RCC 7860 (cell line): ENCODE results near the gene RIPK3.

Experiments
- DNase-seq: peaks from one replicate; pipeline ENCODE4 v3.0.0-alpha.2; 2015; ENCODE audit warnings: low spot score
- FAIRE-seq: peaks from 2 replicates; lab custom pipeline; 2012; peaks lifted over from hg19 to GRCh38; lab: Jason Lieb, UNC

The RIPK3 gene

DNA sequence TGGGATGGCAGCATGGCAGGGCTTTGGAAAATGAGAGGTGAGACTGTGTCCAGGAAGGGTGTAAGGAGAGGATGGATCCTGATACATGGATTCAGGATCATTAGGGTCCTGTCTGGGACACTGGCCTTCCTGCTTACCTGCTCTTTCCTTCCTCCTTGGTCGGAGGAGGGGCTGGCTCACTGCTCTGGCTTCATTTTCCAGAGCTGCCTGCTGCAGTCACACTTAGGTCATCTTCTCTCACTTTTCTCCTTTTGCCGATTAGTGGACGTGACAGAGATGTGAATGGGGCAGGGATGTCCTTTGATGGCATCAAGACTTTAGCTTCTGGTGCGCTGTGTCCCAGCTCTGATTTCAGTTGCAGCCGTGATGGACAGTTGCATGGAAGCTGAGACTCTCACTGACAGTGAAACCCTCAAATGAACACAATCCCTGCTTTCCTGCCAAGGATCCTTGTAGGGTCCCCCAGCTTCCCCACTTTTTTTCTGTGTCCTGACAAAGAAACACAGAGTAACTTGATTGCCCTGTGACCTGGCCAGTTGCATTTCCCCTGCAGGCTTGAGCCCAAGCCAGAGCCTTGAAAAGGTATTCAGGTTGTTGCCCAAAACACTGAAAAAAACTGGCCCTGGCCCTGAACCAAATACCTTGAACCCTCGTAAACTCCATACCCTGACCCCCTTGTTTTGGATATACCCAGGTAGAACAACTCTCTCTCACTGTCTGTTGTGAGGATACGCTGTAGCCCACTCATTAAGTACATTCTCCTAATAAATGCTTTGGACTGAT, 31.3 kb downstream of the RIPK3 start:
- DNase-seq (no peak), FAIRE-seq (no peak)

DNA sequence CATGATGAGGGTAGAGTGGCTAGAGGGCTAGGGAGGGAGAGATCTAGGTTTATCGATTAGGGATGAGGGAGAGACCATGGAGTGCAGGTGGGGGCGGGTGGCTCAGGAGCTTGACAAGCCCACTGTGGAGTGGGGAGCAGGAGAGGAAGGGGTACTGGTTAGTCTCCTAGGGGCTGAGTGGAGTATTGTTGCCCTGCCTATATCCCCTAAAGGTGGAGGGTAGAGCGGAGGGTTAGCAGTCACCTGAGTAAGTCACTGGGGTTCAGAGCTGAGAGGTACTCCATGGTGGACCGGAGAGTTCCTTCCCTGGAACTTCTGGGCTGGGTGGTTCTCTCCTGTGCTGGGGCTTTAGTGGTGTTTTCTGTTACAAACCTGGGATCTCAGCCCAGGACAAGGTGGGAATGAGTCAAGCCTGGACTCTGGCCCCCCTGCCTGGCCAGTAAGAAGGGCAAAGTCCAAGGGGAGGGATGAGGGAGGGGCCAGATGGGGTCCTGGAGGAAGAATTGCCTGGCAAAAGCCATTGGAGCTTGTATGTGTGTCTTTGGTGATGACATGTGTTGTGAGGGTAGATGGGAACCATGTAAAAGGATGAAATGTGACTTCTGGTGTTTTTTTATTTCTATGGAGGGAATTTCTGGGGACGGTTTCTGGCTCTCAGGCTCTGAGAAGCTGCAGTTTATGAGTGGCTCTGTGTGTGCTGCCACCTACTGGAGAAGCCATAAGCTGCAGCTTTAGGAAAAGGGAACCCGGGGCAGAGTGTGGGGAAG, 32.0 kb downstream of the RIPK3 start, which contains the start of gene CIDEB:
Gene CIDEB, minus strand, starts transcription at position 403 of the 767 bp plus-strand sequence. Its CDS starts 119 bp downstream, at position 284.
- DNase-seq (peak; percentile 24), FAIRE-seq (no peak)

DNA sequence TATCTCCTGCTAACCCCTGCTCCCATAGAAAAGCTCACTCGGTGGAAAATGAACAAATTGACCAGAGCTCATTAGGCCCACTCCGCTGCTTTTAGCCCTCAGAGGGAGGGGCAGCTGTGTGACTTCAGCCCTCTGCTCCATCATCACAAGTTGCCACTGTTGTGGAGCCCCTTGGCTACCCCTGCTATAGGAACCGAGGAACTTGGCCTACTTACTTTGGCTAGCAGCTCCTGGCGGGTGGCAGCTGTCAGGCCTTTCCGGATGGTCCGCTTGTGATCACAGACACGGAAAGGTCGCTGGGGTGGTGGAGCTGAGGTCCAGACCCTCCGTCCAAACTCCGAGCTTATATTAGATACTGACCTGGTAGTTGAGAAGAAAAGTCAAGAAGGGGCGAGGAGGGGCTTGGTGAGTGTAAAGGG, 32.6 kb downstream of the RIPK3 start:
- no peak for FAIRE-seq
- no peak for DNase-seq

DNA sequence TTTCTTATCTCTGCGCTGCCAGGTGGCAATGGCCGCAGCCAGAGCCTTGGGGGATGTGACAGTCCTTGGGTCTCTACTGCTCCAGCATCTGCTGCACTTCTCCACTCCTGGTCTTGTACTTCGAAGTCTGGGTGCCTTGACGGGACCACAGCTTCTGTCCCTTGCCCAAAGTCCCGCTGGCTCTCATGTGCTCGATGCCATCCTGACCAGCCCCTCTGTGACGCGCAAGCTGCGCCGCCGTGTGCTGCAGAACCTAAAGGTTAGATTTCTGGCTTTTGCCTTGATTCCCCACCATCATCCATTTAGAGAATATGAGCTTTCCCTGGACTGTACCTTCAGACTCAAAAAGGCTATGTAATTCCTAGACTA, 35.8 kb downstream of the RIPK3 start:
- no peak for DNase-seq
- no peak for FAIRE-seq

DNA sequence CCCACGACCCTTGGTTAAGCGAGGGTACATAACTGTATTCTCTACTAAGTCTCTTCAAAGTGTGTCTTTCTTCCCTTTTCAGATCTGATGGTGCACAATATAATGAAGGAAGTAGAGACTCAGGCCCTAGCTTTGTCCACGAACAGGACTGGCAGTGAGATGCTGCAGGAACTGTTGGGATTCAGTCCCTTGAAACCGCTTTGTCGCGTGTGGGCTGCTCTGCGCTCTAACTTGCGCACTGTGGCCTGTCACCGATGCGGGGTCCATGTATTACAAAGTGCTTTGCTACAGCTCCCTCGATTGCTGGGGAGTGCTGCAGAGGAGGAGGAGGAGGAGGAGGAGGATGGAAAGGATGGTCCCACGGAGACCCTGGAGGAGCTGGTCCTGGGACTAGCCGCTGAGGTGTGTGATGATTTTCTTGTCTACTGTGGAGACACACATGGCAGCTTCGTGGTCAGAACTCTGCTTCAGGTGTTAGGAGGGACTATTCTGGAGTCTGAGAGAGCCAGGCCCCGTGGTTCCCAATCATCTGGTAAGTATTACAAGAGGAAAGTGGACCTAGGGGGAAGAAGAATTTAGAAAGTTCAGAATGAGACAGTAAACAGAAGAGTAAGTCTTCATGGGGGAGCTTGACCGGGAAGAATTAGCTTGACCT, 39.3 kb downstream of the RIPK3 start:
- DNase-seq (no peak), FAIRE-seq (no peak)

DNA sequence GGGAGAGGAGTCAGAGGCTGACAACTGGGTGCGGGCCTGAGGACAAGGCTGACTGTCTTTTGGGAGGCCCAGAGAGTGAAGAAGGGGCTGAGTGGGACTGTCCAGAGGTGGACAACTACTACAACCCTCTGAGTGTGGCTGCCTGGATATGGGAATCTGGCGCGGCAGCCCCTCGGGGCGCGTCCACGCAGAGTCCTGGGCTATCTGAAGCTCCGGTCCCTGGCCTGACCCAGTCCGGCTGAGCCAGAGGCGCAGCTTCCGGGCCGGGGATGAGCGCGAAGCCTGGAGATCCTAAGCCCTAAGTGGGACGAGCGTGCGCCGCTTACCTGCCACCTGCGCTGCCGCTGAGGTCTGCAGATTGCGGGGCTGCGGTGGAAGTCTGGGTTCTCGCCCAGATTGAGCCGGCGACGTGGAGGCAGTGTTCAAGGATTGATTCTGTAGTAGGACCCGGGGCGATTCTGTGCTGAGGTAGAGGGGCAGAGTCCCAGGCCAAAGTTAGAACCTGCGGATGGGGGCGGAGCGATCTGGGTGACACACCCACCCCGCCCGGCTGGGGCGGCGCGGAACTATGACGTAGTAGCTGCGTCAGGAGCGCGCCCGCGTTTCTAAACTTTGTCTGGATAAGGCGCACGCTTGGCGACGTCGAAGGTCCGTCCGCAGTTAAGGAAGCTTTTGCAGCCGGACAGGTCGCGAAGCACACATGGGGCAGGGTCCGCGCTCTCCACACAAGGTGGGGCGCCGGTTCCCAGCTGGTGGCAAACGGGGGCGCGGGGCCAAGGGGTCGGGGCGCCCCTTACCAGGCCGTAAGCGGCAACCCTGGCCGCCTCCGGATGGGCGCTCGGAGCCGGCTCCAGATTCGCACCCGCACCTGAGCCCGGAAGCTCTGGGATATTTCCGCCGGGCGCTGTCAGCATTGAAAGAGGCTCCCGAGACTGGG, 40.3 kb downstream of the RIPK3 start, which contains the start of the genes DHRS1 and NOP9:
Gene DHRS1, minus strand, starts transcription at position 526 of the 937 bp plus-strand sequence. CDS start 674 bp downstream, outside the sequence.
Gene NOP9, plus strand, starts transcription at position 596 of the 937 bp plus-strand sequence. Its CDS starts 105 bp downstream, at position 701.
- no peak for FAIRE-seq

DNA sequence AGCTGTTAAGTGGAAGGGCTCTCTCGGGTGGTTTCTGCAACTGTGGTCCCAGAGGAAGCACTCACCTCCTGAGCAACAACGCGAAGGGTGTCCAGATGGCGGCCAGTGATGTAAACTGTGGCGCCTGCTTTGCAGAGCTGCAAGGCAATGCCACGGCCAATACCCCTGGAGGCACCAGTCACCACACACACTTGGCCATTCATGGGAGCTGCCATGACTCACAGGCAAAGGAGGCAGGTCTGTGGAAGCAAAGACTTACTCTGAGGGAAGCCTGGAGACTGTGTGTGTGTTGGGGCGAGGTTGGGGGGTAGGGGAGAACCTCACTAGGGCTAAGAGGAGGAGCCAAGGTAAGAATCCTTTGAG, 40.9 kb downstream of the RIPK3 start:
- FAIRE-seq (no peak), DNase-seq (peak; percentile 59)

More for the DNA sequence above, 40.3 kb downstream of the RIPK3 start, which contains the start of the genes DHRS1 and NOP9:
- DNase-seq = peak; percentile 46

DNA sequence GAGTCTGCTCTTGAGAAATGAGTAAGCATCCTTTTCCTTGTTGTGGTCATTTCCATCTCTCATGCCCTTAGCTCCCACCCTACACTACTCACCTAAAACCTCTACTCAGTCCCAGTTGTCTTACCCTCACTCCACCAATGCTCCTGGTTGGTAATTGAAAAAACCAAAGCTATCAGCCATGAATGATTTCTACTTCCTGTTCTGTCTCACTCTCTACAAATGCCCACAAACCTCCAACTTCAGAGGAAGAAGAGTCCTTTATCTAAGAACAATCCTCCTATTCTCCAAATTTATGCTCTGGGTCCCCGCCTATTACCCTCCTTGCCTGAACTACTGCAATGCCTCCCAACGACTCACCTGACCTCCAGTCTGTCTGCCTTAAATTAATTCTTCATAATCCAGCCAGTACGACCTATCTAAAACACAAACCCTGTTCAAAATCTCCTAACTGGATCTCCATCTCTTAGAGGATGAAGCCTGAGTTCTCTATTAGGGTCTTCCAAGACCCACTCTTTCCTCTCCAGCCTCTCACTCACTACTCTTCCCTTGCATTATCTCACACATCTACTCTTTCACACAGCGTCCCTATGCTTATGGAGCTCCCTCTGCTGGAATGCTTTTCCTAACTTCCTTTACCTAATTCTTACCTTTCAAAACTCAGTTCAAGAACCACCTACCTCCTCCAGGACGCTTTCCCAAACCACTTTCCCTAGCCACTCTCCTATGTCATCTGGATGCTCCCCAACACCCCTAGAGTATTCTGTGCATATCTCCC, 42.4 kb downstream of the RIPK3 start:
- DNase-seq (peak; percentile 19), FAIRE-seq (no peak)

DNA sequence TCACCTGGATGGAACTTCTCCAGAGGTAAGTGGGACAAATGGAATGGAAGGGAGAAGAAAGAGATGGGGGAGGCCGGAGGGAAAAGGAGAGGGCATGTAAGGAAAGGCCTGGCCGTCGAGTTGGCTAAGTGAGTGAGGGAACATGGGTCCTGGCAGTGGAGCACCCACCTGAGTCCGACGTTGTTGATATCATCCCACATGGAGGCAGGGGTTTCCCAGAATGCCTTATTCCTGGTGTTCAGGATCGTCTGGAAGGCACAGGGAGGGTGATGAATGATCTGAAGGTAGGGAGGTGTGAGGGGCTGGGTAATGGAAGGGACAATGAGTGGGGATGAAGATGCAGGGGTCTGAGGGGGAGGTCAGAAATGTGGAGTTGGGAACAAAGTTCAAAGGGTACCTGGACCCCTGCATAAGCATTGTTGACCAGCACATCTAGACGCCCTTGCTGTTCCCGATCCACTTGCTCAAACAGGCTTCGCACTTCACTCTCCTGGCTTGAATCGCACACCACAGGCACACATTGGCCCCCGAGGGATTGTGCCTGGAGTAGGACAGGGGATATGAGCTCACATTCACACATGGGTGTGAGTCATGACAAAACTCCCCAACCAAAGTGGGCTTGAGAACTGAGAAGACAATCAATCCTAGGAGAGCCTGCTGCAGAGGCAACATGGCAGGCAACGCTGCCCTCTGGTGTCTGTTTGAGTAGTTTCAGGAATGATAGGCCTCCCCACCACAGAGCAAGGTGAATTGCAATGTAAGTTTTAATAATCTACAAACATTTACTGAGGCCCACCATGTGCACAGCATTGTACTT, 43.2 kb downstream of the RIPK3 start:
- no peak for FAIRE-seq
- peak; percentile 70 for DNase-seq

DNA sequence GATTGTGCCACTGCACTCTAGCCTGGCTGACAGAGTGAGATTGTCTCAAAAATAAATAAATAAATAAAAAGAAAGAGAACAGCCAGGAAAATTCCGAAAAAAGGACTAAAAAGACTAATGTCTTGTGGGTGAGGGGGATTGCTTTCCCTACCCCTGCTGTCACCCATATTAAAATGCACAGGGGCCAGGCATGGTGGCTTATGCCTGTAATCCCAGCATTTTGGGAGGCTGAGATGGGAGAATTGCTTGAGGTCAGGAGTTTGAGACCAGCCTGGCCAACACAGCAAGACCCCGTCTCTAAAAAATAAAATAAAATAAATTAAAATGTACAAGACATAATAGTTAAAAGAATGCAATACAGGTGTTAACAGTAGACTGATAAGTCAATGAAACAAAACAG, 46.3 kb downstream of the RIPK3 start:
- FAIRE-seq = no peak
- DNase-seq = no peak

DNA sequence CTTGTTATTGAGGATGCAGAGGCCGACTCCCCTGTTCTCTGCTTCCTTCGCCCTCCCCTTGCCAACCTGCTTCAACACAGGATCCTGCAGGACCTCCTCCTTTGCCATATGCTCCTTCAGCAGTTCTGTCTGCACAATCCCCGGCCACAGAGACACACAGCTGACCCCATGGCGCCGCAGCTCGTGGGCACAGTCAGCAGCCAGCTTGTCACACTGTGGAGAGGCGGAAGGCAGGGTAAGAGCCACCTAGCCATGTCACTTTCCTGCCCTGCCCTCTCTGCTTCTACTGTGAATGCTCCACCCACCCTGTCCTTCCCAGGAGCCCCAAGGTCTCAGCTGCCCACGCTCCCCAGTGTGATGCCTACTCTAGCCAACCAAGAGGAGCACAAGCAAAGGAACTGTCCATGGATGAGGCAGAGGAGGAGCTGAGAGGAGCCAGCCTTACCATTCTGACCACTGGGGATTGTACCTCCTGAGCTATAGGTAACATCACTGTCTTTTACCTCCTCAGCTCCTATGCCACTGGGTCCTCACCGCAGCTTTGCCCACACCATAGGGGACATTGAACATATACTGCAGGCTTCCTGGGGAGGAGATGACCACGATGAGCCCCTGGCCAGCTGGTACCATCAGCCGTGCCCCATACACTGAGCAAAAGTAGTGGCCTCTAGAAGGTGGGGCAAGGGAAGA, 47.5 kb downstream of the RIPK3 start:
- no peak for FAIRE-seq
- no peak for DNase-seq

DNA sequence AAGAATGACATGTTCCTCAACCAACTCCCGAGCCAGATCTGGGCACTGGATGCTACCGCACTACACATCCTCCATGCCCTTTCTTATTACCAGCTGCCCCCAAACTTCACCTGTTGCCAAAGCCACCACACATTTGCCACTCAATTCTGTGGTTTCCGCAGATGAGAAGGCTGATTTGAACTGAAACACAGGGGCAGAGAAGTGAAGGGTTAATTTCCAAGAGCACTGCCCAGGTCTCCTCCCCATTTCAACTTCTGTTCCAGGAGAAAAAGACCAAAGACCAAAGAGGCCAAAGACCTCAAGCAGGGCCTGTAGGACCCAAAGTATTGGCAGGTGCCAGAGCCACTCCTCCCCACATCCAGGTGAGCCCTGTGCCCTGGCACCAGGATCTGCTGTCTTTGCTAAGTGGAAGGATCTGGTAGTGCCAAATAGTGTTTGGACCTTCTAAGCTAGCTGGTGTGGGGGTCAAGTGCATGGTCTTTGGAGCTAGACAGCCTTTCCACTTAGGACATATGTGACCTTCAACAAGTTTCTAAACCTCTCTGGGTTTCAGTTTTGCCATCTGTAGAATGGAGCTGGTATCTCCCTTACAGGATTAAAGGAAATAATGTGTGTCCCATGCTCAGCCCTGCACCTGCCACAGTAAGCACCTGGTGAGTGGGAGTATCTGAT, 48.2 kb downstream of the RIPK3 start:
- DNase-seq = no peak
- FAIRE-seq = no peak

DNA sequence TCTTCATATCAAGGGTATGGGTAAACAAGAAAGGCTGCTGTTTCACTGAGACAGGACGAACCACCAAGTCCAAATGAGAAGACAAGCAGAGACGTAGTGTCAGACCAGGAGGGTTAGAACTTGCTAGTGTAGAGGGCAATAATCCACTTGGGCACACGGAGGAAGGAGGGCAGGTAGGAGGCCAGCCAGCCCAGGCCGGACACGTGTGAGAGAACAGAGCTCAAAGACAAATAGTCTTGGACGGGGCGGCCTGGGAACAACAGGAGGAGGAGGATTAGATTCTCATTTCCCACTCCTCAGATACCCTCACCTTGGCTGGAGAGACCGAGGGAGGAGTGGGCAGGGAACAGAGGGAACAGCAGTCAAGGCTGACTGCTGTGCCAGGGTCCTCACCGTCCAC, 49.0 kb downstream of the RIPK3 start:
- no peak for FAIRE-seq

DNA sequence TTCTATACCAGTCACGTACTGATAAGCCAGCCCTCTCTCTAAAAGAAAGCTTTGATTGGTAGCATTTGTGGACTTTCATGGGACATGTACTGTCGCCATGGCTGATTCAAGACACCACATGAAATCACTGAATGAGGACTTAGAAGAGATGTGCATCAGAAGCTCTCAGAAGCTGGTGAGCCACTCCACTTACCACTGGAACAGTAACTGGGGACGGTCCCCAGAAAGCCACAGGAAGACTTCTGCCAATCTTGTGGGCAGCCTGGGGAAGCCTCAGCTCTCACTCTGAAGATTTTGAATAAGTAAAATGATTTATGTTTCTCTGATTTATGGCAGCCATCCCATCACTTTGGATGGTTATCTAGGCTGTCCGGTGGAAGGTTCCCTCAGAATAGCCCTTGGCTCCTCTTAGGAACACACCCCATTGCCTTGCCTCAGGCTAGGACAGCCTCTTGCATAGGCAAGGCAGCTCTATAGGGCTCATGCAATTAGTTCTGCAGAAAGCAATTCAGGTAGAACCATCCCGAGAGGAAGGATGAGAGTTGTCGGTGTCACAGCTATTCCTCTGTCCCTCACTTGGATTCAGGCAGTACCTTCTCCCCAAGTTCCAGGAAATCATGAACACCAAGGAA, 50.0 kb downstream of the RIPK3 start:
- FAIRE-seq = no peak
- no peak for DNase-seq

More for the DNA sequence above, 49.0 kb downstream of the RIPK3 start:
- DNase-seq = no peak

DNA sequence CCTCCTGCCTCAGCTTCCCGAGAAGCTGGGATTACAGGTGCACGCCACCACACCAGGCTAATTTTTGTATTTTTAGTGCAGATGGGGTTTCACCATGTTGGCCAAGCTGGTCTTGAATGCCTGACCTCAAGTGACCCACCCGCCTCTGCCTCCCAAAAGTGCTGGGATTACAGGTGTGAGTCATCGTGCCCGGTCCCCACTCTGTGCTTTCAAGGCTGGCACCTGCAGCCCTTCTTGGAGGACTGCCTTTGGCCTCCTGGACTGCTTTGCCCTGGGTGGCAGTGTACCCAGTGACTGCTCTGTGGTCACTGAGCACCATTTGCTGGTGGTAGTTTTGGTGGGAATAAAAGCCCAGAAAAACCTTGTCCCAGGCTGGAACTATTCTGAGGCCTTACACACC, 52.8 kb downstream of the RIPK3 start:
- FAIRE-seq (no peak), DNase-seq (no peak)
